Gastroesophageal sphincter (tissue), 3 donors: ENCODE results near the gene SEMA6B.

Experiments
- EP300 ChIP-seq: sonication (generic); formaldehyde crosslinking; IDR thresholded peaks from one replicate; pipeline ENCODE4 v1.6.1; 2017; ENCODE audit warnings: antibody characterized with exemption, mild to moderate bottlenecking
- POLR2A ChIP-seq, 2 donors: fragments of 450-650 bp; IDR thresholded peaks; one replicate each; pipeline ENCODE4 v1.6.1; 2017; ENCODE audit warnings: antibody characterized with exemption in 2 of 2, mild to moderate bottlenecking in 2 of 2, moderate library complexity in 1 of 2
- POLR2AphosphoS5 ChIP-seq: sonication (generic); formaldehyde crosslinking; IDR thresholded peaks from one replicate; pipeline ENCODE4 v1.6.1; 2017; ENCODE audit warnings: antibody characterized with exemption
- TF ChIP-seq, protein P1 (sequence below), 4 experiments: fragments of 200-600 bp in 2 of 4; fragments of 450-650 bp in 2 of 4; sonication (generic) in 1 of 4; IDR thresholded peaks; one replicate each; pipeline ENCODE4 v1.5.1; 2017 to 2019; ENCODE audit warnings: antibody characterized with exemption in 4 of 4, mild to moderate bottlenecking in 2 of 4, moderate library complexity in 2 of 4

DNA sequence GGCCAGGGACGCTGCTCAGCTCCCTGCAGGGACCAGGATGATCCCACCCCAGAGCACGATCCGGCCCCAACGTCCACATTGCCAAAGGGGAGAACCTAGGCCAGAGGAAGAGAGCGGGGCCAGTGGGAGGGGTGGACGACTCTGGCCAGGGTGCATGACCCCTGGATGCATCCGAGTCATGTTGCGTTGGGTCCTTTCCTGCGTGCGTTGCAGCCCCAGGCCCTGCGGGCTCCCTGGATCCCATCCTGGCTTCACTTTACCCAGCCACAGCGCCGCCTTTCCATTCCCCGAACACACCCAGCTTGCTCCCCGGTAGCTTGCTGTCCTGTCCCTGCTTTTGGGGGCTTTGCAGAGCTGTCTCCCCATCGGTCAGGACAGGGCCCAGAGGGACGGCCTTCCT is 51.7 kb downstream of the SEMA6B start:
- no peak for TF ChIP-seq POLR2A (IDR thresholded peaks at IDR 0.05)
- TF ChIP-seq, protein P1, sequence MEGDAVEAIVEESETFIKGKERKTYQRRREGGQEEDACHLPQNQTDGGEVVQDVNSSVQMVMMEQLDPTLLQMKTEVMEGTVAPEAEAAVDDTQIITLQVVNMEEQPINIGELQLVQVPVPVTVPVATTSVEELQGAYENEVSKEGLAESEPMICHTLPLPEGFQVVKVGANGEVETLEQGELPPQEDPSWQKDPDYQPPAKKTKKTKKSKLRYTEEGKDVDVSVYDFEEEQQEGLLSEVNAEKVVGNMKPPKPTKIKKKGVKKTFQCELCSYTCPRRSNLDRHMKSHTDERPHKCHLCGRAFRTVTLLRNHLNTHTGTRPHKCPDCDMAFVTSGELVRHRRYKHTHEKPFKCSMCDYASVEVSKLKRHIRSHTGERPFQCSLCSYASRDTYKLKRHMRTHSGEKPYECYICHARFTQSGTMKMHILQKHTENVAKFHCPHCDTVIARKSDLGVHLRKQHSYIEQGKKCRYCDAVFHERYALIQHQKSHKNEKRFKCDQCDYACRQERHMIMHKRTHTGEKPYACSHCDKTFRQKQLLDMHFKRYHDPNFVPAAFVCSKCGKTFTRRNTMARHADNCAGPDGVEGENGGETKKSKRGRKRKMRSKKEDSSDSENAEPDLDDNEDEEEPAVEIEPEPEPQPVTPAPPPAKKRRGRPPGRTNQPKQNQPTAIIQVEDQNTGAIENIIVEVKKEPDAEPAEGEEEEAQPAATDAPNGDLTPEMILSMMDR (IDR thresholded peaks at IDR 0.05), result no peak
- no peak for TF ChIP-seq POLR2AphosphoS5
- no peak for TF ChIP-seq EP300
